ENCODE data around the gene HBM. TPM values are rescaled to one million over a fixed set of nuclear protein-coding genes. Genes with fewer than 3 reads are reported as not detected.
"Not testable (repeated sequence)": the region's sequence is repeated elsewhere in the genome, so short reads cannot be mapped to it uniquely, and the experiment has no call there.

HBM gene
- total RNA-seq, 2 experiments from 2014 or later: not detected

GRCh38 chr16:152141-153128, 13.3 kb upstream of the HBM start, which contains the start of gene HBZ:
Gene HBZ (plus strand): TSS chr16:152644. CDS start chr16:152910, 266 bp downstream.
- no peak for DNase-seq
- H3K9me3 Mint-ChIP-seq: no peaks in the 10 kb centered on the region
- peaks cover 14% of the 10 kb centered on the region for H3K27me3 Mint-ChIP-seq
- H3K27ac Mint-ChIP-seq: no peak within 1 kb of the TSS
- intact Hi-C loops (cut with micrococcal nuclease): no loop called here
- no peaks in the 10 kb centered on the region for H3K36me3 Mint-ChIP-seq
- H3K4me1 Mint-ChIP-seq (ENCODE audit: low read depth): peaks cover 5% of the 10 kb centered on the region
- ChIA-PET POLR2A (no interaction called here), CTCF (no interaction called here)
- no peak within 1 kb of the TSS for H3K4me3 Mint-ChIP-seq

DNA sequence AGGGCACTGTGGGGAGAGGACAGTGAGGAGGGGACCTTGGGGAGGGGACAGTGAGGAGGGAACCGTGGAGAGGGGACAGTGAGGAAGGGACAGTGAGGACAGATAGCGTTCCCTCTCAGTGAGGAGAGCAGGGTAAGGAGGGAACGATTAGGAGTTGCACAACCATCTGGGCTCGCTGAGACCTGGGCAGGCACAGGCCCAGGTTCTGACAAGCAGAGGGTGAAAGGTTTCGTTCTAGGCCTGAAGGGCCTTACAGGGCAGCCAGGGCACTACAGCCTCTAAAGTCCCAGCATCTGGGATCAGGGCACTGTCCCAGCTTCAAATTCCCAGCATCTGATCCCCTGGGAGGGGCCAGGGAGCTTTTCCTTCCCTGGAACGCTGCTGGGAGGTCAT, 12.7 kb upstream of the HBM start:
- intact Hi-C loops (cut with micrococcal nuclease); POLR2A ChIA-PET; H3K9me3 Mint-ChIP-seq: not testable (repeated sequence)

DNA sequence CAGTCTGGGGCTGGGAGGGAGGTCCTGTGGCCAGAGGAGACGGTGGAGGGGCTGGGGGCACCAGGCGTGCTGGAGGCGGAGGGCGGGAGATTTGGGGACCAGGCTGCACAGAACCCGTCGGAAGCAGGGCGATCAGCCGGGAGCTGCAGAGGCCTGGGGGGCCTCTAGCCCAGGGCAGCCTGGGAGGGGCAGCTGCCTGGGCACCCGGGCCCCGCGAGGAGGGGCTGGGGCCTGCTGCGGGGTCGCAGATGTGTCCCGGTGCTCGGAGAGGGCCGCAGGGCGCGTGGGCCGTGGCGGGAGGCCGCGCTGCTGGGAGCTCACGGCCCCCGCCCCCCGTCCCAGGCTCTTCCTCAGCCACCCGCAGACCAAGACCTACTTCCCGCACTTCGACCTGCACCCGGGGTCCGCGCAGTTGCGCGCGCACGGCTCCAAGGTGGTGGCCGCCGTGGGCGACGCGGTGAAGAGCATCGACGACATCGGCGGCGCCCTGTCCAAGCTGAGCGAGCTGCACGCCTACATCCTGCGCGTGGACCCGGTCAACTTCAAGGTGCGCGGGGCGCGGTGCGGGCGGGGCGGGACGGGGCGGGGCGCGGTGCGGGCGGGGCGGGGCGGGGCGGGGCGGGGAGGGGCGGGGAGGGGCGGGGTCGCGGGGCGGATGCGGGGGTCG, 12.1 kb upstream of the HBM start:
- CTCF ChIA-PET; POLR2A ChIA-PET; H3K27ac Mint-ChIP-seq; DNase-seq; intact Hi-C loops (cut with micrococcal nuclease); H3K36me3 Mint-ChIP-seq; H3K4me3 Mint-ChIP-seq; H3K9me3 Mint-ChIP-seq; H3K4me1 Mint-ChIP-seq (ENCODE audit: low read depth): not testable (repeated sequence)
- H3K27me3 Mint-ChIP-seq: peaks cover 16% of the 10 kb centered on the region

More for the DNA sequence above, 12.7 kb upstream of the HBM start:
- H3K4me1 Mint-ChIP-seq (ENCODE audit: low read depth); DNase-seq; H3K4me3 Mint-ChIP-seq; H3K36me3 Mint-ChIP-seq; CTCF ChIA-PET; H3K27ac Mint-ChIP-seq: not testable (repeated sequence)
- peaks cover 14% of the 10 kb centered on the region for H3K27me3 Mint-ChIP-seq

- intact Hi-C loops (cut with micrococcal nuclease): no loop called here
- Mint-ChIP-seq H3K36me3 (no peaks in the 10 kb centered on the region), H3K27me3 (peaks cover 21% of the 10 kb centered on the region), H3K27ac (no peak overlapping the region), H3K4me1 (ENCODE audit: low read depth) (peaks cover 5% of the 10 kb centered on the region), H3K9me3 (no peaks in the 10 kb centered on the region), H3K4me3 (peak overlapping the region; percentile 45)
- CTCF ChIA-PET: no interaction called here
- POLR2A ChIA-PET: no interaction called here
- DNase-seq: peak; percentile 28
These were observed 11.4 kb upstream of the HBM start for GRCh38 chr16:154217-155030.

DNA sequence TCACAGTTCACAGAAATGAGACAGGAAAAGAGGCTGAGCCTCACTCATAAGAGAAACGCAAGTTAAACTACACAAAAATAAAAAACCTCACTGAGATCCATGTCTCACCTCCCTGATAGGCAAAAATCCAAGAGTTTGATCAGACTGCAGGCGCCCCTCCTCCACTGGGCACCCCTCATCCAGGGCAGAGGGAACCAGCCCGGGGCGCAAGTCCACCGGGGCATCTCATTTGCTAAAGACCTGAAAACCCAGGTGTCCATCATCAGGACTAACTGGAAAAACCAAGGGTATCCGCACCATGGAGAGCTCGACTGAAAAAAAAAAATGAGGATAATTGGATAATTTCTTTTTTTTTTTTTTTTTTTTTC, 10.8 kb upstream of the HBM start:
- CTCF ChIA-PET: no interaction called here
- H3K27me3 Mint-ChIP-seq: peaks cover 23% of the 10 kb centered on the region
- POLR2A ChIA-PET: no interaction called here
- H3K27ac Mint-ChIP-seq: no peak overlapping the region
- H3K4me3 Mint-ChIP-seq: peak overlapping the region; percentile 45
- no peak for DNase-seq
- no peaks in the 10 kb centered on the region for H3K9me3 Mint-ChIP-seq
- intact Hi-C loops (cut with micrococcal nuclease): no loop called here
- peaks cover 5% of the 10 kb centered on the region for H3K4me1 Mint-ChIP-seq (ENCODE audit: low read depth)
- no peaks in the 10 kb centered on the region for H3K36me3 Mint-ChIP-seq

- Mint-ChIP-seq H3K27ac (no peak overlapping the region), H3K4me3 (no peak overlapping the region), H3K9me3 (no peaks in the 10 kb centered on the region), H3K27me3 (peaks cover 34% of the 10 kb centered on the region), H3K4me1 (ENCODE audit: low read depth) (peaks cover 5% of the 10 kb centered on the region), H3K36me3 (no peaks in the 10 kb centered on the region)
- ChIA-PET CTCF (interaction anchor here (1.4 kb wide), 1 partner anchor 52 kb away, joined by 4 read pairs; no protein-coding TSS in a partner anchor), POLR2A (no interaction called here)
- intact Hi-C loops (cut with micrococcal nuclease): no loop called here
- no peak for DNase-seq
These were observed 6.5 kb upstream of the HBM start for GRCh38 chr16:159136-159849.

DNA sequence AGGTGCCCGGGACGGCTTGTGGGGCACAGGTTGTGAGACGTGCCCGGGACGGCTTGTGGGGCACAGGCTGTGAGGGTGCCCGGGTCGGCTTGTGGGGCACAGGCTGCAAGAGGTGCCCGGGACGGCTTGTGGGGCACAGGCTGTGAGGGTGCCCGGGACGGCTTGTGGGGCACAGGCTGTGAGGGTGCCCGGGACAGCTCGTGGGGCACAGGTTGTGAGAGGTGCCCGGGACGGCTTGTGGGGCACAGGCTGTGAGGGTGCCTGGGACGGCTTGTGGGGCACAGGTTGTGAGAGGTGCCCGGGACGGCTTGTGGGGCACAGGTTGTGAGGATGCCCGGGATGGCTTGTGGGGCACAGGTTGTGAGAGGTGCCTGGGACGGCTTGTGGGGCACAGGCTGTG, 5.5 kb upstream of the HBM start:
- H3K9me3 Mint-ChIP-seq; H3K36me3 Mint-ChIP-seq; H3K4me3 Mint-ChIP-seq; H3K4me1 Mint-ChIP-seq (ENCODE audit: low read depth); POLR2A ChIA-PET; intact Hi-C loops (cut with micrococcal nuclease); H3K27ac Mint-ChIP-seq; CTCF ChIA-PET; DNase-seq: not testable (repeated sequence)
- peaks cover 30% of the 10 kb centered on the region for H3K27me3 Mint-ChIP-seq

DNA sequence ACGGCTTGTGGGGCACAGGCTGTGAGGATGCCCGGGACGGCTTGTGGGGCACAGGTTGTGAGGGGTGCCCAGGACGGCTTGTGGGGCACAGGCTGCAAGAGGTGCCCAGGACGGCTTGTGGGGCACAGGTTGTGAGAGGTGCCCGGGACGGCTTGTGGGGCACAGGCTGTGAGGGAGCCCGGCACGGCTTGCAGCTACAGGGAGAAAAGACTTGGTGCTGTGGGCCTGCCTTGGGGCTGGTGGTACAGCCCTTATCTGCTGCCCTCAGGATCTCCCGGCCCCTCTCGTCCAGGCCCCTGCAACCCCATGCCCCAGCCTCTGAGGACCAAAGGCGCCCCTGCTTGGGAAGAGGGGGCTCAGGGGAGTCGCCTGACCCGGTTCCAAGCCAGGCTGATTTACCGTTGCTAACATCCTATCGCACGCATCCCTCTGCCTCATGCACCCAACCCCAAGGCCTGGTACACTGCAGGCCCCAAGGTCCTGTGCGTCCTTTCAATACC, 5.0 kb upstream of the HBM start:
- H3K27ac Mint-ChIP-seq: no peak overlapping the region
- CTCF ChIA-PET: no interaction called here
- H3K4me3 Mint-ChIP-seq: no peak overlapping the region
- POLR2A ChIA-PET: no interaction called here
- no peaks in the 10 kb centered on the region for H3K4me1 Mint-ChIP-seq (ENCODE audit: low read depth)
- no peaks in the 10 kb centered on the region for H3K9me3 Mint-ChIP-seq
- DNase-seq: no peak
- no peaks in the 10 kb centered on the region for H3K36me3 Mint-ChIP-seq
- intact Hi-C loops (cut with micrococcal nuclease): no loop called here
- H3K27me3 Mint-ChIP-seq: peaks cover 32% of the 10 kb centered on the region

GRCh38 chr16:162271-162991, 3.3 kb upstream of the HBM start:
- H3K9me3 Mint-ChIP-seq: no peaks in the 10 kb centered on the region
- ChIA-PET CTCF (no interaction called here), POLR2A (no interaction called here)
- intact Hi-C loops (cut with micrococcal nuclease): no loop called here
- no peak for DNase-seq
- H3K27me3 Mint-ChIP-seq: peaks cover 44% of the 10 kb centered on the region
- H3K4me1 Mint-ChIP-seq (ENCODE audit: low read depth): peaks cover 5% of the 10 kb centered on the region
- H3K27ac Mint-ChIP-seq: no peak overlapping the region
- no peaks in the 10 kb centered on the region for H3K36me3 Mint-ChIP-seq
- no peak overlapping the region for H3K4me3 Mint-ChIP-seq

GRCh38 chr16:163139-163538, 2.6 kb upstream of the HBM start:
- intact Hi-C loops (cut with micrococcal nuclease); CTCF ChIA-PET; H3K36me3 Mint-ChIP-seq; DNase-seq; H3K4me3 Mint-ChIP-seq; POLR2A ChIA-PET; H3K4me1 Mint-ChIP-seq (ENCODE audit: low read depth); H3K9me3 Mint-ChIP-seq; H3K27ac Mint-ChIP-seq: not testable (repeated sequence)
- peaks cover 50% of the 10 kb centered on the region for H3K27me3 Mint-ChIP-seq

DNA sequence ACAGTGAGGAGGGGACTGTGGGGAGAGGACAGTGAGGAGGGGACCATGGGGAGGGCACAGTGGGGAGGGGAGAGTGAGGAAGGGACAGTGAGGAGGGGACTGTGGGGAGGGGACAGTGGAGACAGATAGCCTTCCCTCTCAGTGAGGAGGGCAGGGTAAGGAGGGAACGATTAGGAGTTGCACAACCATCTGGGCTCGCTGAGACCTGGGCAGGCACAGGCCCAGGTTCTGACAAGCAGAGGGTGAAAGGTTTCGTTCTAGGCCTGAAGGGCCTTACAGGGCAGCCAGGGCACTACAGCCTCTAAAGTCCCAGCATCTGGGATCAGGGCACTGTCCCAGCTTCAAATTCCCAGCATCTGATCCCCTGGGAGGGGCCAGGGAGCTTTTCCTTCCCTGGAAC, 2.1 kb upstream of the HBM start:
- H3K4me1 Mint-ChIP-seq (ENCODE audit: low read depth); H3K9me3 Mint-ChIP-seq; H3K27ac Mint-ChIP-seq; CTCF ChIA-PET; H3K36me3 Mint-ChIP-seq; intact Hi-C loops (cut with micrococcal nuclease); H3K4me3 Mint-ChIP-seq; POLR2A ChIA-PET; DNase-seq: not testable (repeated sequence)
- H3K27me3 Mint-ChIP-seq: peaks cover 53% of the 10 kb centered on the region

Measured in activated CD4-positive, alpha-beta memory T cell treated with anti-CD3 and anti-CD28 coated beads for 36 hours (primary cell).